Erythroblast (primary cell): ENCODE measurements around the gene BPIFB6.

ENCODE experiments used
- GATA1 ChIP-seq: IDR thresholded peaks from 2 replicates; pipeline ENCODE4 v1.6.1; 2011; ENCODE audit warnings: low read depth, mild to moderate bottlenecking, control low read depth, low read length, moderate library complexity
- POLR2A ChIP-seq: IDR thresholded peaks from 2 replicates; pipeline ENCODE4 v1.6.1; 2011; ENCODE audit warnings: mild to moderate bottlenecking, low read length

DNA sequence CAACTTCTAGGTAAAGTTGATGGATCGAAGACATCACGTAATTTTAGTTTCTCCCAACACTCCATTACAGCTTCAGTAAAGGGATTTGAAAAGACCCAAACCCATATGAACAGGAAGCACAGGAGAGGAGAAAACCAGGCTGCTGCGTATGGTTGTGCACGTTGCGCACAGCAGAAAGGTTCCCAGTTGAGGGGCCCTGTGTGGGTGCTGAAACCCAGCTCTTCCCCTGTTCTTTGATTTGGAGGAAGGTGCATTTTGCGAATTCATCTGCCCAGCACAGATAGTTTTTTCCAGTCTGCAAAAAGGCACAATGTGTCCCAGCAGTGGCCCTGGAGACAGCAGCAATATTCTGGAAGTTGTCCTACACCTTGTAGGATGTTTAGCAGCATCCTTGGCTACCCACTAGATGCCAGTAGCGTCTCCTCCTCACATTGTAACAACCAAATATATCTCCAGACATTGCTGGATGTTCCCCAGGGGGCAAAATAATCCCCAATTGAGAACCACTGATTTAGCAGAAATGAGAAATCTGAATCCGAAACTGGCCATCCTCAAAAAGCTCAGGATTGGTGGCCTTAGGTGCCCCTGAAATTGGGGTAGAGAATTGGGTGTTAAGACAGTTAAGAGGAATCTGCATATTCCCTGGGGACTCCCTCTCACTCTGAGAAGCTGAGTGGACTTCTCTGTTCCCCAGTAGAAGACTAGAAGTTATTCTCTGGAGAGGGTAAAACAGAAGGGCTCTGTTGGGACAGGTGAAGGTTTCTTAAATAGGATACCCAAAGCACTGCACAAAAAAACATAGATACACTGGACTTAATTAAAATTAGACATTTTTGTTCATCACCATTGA lies 39.4 kb upstream of the BPIFB6 start:
- TF ChIP-seq POLR2A (no peak), GATA1 (no peak)
